Heart left ventricle (tissue), 13 donors: Measurements from ENCODE around the gene MSRB3.

Experiments used
- CTCF ChIP-seq, 12 donors: fragments of 200-600 bp; sonication (generic) in 4 of 12; IDR thresholded peaks; one replicate each; pipeline versions ENCODE4 v1.5.0 to v1.8.0; 2018 to 2022; ENCODE audit warnings: antibody characterized with exemption in 12 of 12, mild to moderate bottlenecking in 5 of 12
- POLR2A ChIP-seq, 2 donors: fragments of 450-650 bp; IDR thresholded peaks; one replicate each; pipeline ENCODE4 v1.6.1; 2017; ENCODE audit warnings: antibody characterized with exemption in 2 of 2, mild to moderate bottlenecking in 2 of 2, moderate library complexity in 2 of 2
- donor health status: ischemic (EF 13 %, LVEDD 7.1; RV severe dilation, severe dysfunction).
- donor health status: DM: no; HTN: yes; CAD: no.
- donor health status: DM: no; HTN: no; CAD: no.
- donor health status: ischemic (EF 25% LVEDD 6.9; RV normal size, moderate dysfunction).
- donor health status: ischemic (EF 25% LVEDD 5.7; RV mildly dilated, moderate dysfunction).
- donor health status: ischemic (EF 35%, LVEDD 5.7; RV mildly dilated, moderate dysfunction).
- donor health status: nonischemic (EF 11% LVEDD 7.7; RV severe dilation, severe dysfunction).
- donor health status: DM: yes; HTN: yes; CAD: no.
- donor health status: PGD.
- donor health status: ischemic (EF 29% LVEDD 5.4; RV normal size, mild dysfunction).
- donor health status: nonischemic (EF 23%, LVEDD 6.1; RV moderate dilation, normal function).

- no peak for TF ChIP-seq CTCF (IDR thresholded peaks at IDR 0.05)
- TF ChIP-seq POLR2A (IDR thresholded peaks at IDR 0.05) = no peak
These were observed 8.9 kb upstream of the MSRB3 start for GRCh38 chr12:65269603-65270002.
